Peyer's patch (tissue), 4 donors: ENCODE data around the gene MYBBP1A.

ENCODE experiments used
- CTCF ChIP-seq, 6 experiments: fragments of 450-650 bp in 4 of 6; fragments of 200-600 bp in 2 of 6; sonication (generic) in 1 of 6; IDR thresholded peaks; one replicate each; pipeline ENCODE4 v1.5.1; 2017 to 2019; ENCODE audit warnings: antibody characterized with exemption in 6 of 6, mild to moderate bottlenecking in 3 of 6, moderate library complexity in 1 of 6
- POLR2A ChIP-seq, 2 donors: fragments of 450-650 bp; IDR thresholded peaks; one replicate each; pipeline ENCODE4 v1.5.1; 2017; ENCODE audit warnings: antibody characterized with exemption in 2 of 2, mild to moderate bottlenecking in 2 of 2, moderate library complexity in 2 of 2

GRCh38 chr17:4533523-4534504, 21.4 kb downstream of the MYBBP1A start:
- no peak for TF ChIP-seq POLR2A (IDR thresholded peaks at IDR 0.05)
- TF ChIP-seq CTCF (IDR thresholded peaks at IDR 0.05), result peak in 2 of 6 experiments; percentile 29 to 37
